SJCRH30 (cell line): ENCODE data around the gene NEDD4L. TPM values are rescaled to one million over a fixed set of nuclear protein-coding genes. Genes with fewer than 3 reads are reported as not detected.

Experiments used
- DNase-seq, 2 experiments: peaks; one replicate each; pipeline ENCODE4 v3.0.0-alpha.2; 2015 to 2020
- H3K27ac ChIP-seq: fragments of 250-450 bp; sonication (Bioruptor Pico); 2 replicates; pipeline ENCODE4 v1.5.1; 2020; ENCODE audit warnings: mild to moderate bottlenecking, moderate library complexity
- H3K27me3 ChIP-seq: fragments of 250-450 bp; sonication (Bioruptor Pico); 2 replicates; pipeline ENCODE4 v1.5.1; 2020; ENCODE audit warnings: mild to moderate bottlenecking, moderate library complexity
- H3K36me3 ChIP-seq: fragments of 250-450 bp; sonication (Bioruptor Pico); 2 replicates; pipeline ENCODE4 v1.5.1; 2020; ENCODE audit warnings: mild to moderate bottlenecking, moderate library complexity
- H3K4me1 ChIP-seq: fragments of 250-450 bp; sonication (Bioruptor Pico); 2 replicates; pipeline ENCODE4 v1.5.1; 2020; ENCODE audit warnings: mild to moderate bottlenecking, moderate library complexity
- H3K4me3 ChIP-seq: fragments of 250-450 bp; sonication (Bioruptor Pico); 2 replicates; pipeline ENCODE4 v1.5.1; 2020; ENCODE audit warnings: mild to moderate bottlenecking, moderate library complexity
- H3K9me3 ChIP-seq: fragments of 250-450 bp; sonication (Bioruptor Pico); replicated peaks from 2 replicates; pipeline ENCODE4 v1.5.1; 2020; ENCODE audit warnings: mild to moderate bottlenecking, moderate library complexity
- total RNA-seq: library from RNA; depleted of rRNA; stranded (reverse); fragments of >200 nt; shearing (Covaris generic); gene quantifications from 2 replicates; pipeline ENCODE4 v1.2.3, GENCODE V29; 2014

The NEDD4L gene
- total RNA-seq, 1 experiment from 2014 or later: 29.3 TPM

DNA sequence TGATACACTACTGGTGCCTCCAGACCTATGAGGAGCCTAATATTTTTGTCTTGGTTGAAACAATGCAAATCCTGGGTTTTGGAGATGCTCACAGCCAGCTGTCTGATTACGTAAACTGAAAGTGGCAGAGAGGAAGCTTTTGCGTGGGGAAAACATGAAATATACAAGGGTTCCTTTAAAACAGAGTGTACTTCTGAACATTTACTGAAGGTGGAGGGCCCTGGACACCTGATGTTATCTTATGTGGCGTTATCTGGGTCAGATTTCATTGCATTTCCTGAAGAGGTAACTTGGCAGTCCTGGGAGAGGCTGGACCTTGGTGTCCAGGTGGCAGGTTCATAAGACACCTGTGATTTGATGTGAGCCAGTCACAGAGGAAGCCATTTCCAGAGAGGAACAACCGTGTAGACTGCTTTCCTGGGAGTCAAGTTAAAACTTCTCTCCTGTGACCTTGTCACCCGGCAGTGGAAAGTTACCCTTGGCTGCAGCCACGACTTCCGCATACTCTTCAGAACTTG, 105.0 kb downstream of the NEDD4L start:
- Histone ChIP-seq H3K27ac (no peak overlapping the region), H3K36me3 (no peaks in the 10 kb centered on the region), H3K27me3 (no peaks in the 10 kb centered on the region), H3K4me1 (no peaks in the 10 kb centered on the region), H3K4me3 (no peak overlapping the region), H3K9me3 (no peaks in the 10 kb centered on the region)
- no peak for DNase-seq

DNA sequence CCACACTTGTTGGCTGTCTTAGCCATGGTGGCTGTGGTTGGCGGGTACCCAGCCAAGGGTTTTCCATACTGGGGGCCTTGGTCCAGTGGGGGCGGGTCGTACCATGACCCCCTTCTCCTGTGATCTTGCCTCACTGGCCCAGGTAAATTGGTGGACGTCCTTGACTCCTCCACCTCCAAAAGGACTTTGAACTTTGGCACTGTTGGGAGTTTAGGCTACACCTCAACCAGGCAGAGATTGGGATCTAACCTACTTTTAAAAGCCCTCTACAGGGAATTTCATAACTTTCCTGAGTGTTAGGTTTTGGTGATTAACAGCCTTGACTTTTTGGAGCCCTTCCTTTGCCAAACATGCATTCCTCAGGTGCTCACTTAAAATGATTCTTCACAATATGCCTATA, 106.7 kb downstream of the NEDD4L start:
- H3K9me3 ChIP-seq: no peaks in the 10 kb centered on the region
- H3K36me3 ChIP-seq: no peaks in the 10 kb centered on the region
- H3K4me3 ChIP-seq: no peak overlapping the region
- H3K4me1 ChIP-seq: no peaks in the 10 kb centered on the region
- H3K27me3 ChIP-seq: no peaks in the 10 kb centered on the region
- DNase-seq: no peak
- H3K27ac ChIP-seq: no peak overlapping the region

DNA sequence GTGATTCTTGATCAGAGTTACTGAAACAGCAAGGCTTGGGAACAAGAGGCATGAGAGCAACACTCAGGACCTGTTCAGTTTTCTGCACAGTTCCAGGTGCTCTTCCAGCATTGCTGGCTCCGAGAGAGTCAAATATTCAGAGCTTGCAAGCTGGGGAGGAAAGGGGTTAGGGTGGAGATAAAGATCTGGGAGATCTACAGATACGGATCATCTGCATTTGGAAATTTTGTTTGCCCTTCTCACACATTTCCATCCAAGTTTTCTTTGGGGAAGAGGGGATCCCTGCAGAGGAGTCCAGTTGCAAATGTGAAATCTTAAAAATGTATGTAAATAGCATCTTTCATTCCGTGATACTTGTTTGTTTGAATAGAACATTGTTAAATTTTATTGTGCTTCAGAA, 108.2 kb downstream of the NEDD4L start:
- Histone ChIP-seq H3K4me1 (no peaks in the 10 kb centered on the region), H3K4me3 (no peak overlapping the region), H3K36me3 (no peaks in the 10 kb centered on the region), H3K27me3 (no peaks in the 10 kb centered on the region), H3K27ac (no peak overlapping the region), H3K9me3 (no peaks in the 10 kb centered on the region)
- no peak for DNase-seq

DNA sequence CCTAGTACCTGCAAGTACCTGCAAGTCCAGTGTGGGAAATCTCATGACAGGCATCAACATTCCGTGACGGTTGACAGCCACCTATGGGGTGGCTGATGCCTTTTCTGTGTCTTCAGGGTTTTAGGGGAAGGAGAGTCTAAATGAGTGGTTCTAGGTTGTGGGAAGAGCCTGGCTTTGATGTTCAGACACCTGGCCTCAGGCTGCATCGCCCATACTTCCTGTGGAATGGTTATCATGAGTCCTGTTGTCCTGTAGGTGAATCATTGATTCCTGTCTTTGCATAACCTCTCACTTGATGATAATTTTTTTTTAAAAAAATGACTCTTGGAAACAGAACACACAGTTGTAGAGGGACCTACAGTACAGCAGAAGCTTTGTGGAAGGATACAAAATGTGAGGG, 108.9 kb downstream of the NEDD4L start:
- no peaks in the 10 kb centered on the region for H3K36me3 ChIP-seq
- H3K27ac ChIP-seq: no peak overlapping the region
- no peaks in the 10 kb centered on the region for H3K4me1 ChIP-seq
- no peaks in the 10 kb centered on the region for H3K9me3 ChIP-seq
- no peaks in the 10 kb centered on the region for H3K27me3 ChIP-seq
- H3K4me3 ChIP-seq: no peak overlapping the region
- DNase-seq: no peak

DNA sequence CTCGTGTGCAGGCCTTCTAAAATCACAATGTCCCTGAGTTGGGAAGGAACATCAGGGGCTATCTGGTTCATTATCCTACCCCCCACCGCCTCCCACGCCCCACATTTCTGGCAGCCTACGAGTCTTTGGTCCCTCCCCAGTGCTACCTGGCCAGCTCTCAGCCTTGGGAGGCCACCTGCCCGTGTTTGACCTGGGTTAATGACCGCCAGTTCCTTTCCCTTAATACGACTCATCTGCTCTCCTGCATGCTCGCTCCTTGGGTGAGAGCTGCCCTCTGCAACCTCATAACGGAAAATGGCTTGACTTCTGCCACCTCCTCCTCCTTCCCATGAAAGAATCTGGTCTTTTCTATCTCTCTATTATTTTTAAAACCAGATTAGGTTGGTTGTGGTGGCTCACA, 112.5 kb downstream of the NEDD4L start:
- Histone ChIP-seq H3K4me3 (no peak overlapping the region), H3K36me3 (no peaks in the 10 kb centered on the region), H3K4me1 (peaks cover 7% of the 10 kb centered on the region; the same call in 1 of the 2 replicates), H3K27me3 (no peaks in the 10 kb centered on the region), H3K27ac (no peak overlapping the region), H3K9me3 (no peaks in the 10 kb centered on the region)
- DNase-seq: no peak

DNA sequence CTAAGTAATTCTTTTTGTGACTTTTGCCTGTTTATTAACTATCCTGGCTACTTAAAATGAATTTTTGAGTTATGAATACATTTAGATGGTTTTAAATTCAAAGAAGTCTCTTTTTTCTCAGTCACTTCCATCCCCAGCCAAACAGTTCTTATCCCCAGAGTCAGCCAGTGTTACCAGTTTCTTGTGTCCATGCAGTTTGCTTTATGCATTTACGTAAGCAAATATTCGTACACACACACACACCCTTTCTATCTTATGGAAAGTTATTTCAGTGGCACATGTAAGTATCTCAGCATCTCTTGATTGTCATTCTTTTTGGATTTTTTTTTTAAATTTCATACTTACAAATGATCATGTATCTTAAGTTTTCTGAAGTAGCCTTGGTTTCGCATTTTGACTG, 113.2 kb downstream of the NEDD4L start:
- Histone ChIP-seq H3K4me3 (no peak overlapping the region), H3K4me1 (peaks cover 7% of the 10 kb centered on the region; the same call in 1 of the 2 replicates), H3K27me3 (no peaks in the 10 kb centered on the region), H3K27ac (no peak overlapping the region), H3K9me3 (no peaks in the 10 kb centered on the region), H3K36me3 (no peaks in the 10 kb centered on the region)
- DNase-seq: no peak

DNA sequence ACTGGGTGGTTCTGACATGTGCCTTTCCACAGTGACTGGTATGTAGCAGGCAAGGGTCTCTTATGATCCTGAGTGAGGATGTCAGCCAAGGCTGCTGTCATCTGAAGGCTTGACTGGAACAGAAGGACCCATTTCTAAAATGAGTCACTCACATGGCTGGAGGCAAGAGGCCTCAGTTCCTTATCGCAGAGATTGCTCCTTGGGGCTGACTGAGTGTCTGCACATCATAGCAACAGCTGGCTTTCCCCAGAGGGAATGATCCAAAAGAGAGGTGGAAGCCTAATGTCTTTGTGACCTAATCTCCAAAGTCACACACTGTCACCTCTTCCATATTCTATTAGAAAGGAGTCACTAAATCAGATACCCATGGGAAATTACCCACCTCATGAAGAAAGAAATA, 114.0 kb downstream of the NEDD4L start:
- no peak for DNase-seq
- Histone ChIP-seq H3K27ac (no peak overlapping the region), H3K4me1 (peaks cover 7% of the 10 kb centered on the region; the same call in 1 of the 2 replicates), H3K27me3 (no peaks in the 10 kb centered on the region), H3K4me3 (no peak overlapping the region), H3K36me3 (no peaks in the 10 kb centered on the region), H3K9me3 (no peaks in the 10 kb centered on the region)

DNA sequence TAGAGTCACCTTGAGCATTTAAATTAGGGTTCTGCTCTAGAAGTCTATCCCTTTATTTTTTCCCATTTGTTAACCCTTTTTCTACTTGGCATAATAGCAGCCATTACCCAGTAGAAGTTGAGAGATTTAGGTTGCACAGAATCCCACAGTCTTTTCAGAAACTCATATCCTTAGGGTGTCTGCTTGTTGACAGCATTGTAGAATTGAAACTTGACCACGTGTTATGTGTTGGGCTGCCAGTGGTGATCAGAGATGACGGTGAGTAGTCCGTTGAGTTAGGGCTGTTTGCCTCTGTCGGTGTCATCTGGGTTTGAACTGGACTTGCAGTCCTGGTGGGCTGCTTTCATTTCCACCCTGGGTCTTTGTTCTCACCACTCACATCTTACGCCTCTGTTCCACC, 114.4 kb downstream of the NEDD4L start:
- Histone ChIP-seq H3K27me3 (no peaks in the 10 kb centered on the region), H3K27ac (no peak overlapping the region), H3K4me1 (peaks cover 7% of the 10 kb centered on the region; the same call in 1 of the 2 replicates), H3K4me3 (no peak overlapping the region), H3K9me3 (no peaks in the 10 kb centered on the region), H3K36me3 (no peaks in the 10 kb centered on the region)
- DNase-seq: no peak

DNA sequence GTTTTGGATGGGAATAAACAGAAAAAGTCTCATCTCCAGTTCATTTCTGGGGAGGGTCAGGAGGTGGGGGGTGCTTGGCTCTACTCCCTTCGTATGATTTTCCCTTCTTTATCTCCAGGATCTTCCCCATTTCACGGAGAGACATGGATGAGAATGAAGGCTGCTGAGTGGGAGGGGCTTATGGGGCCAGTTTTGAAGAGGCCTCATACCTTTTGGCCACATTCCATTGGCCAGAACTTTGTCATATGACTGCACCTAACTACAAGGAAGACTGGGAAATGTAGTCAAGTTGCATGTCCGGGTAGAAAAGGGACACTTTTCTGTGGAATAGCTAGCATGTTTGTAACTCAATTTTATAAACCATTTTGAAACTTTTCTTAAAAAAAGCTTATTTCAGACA, 117.6 kb downstream of the NEDD4L start:
- Histone ChIP-seq H3K9me3 (no peaks in the 10 kb centered on the region), H3K27ac (no peak overlapping the region), H3K36me3 (no peaks in the 10 kb centered on the region), H3K4me1 (peaks cover 7% of the 10 kb centered on the region; the same call in 1 of the 2 replicates), H3K4me3 (peak overlapping the region; percentile 39), H3K27me3 (no peaks in the 10 kb centered on the region)
- peak; percentile 80 to 87 for DNase-seq

DNA sequence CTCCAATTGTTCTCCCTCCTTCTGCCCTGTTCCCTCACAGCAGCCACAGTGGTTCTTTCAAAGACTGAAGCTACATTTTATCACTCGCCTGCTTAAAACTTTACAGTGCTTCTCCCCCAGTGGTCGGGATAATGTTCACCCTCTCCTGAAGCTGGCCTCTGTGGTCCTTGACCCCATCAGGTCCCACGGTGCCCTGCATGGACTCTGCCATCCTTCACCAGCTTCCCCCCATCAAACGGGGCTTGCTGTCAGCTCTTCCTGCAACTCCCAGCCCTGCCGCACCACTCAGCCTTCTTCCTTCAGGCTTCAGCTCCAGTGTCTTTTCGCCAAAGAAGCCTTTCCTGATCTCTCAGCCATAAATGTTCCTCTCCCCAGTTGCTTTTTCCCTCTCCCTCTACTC, 118.1 kb downstream of the NEDD4L start:
- H3K27ac ChIP-seq: no peak overlapping the region
- no peak for DNase-seq
- no peak overlapping the region for H3K4me3 ChIP-seq
- no peaks in the 10 kb centered on the region for H3K9me3 ChIP-seq
- H3K36me3 ChIP-seq: no peaks in the 10 kb centered on the region
- peaks cover 7% of the 10 kb centered on the region; the same call in 1 of the 2 replicates for H3K4me1 ChIP-seq
- no peaks in the 10 kb centered on the region for H3K27me3 ChIP-seq

DNA sequence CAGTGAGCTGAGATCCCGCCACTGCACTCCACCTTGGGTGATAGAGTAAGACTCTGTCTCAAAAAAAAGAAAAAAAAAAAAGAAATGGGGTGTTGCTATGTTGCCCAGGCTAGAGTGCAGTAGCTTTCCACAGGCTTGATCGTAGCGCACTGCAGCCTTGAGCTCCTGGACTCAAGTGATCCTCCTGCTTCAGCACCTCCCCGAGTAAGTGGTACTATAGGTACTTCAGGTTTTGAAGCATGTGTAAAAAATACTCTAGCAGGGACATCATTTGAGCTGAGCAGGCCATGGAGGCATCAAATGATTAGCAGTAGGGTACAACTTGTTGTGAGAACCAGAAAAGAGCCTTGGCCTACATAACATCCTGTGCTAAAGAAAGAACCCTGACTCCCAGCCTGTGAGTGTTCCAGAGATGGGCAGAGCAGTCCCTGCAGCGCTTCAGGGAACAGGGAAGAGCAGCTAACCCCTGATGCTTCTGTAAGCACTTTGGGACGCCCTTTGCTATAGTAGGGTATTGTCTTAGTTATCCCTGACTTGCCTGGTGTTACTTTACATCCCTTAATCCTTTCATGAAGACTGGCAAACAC, 119.1 kb downstream of the NEDD4L start:
- DNase-seq: no peak
- H3K27me3 ChIP-seq: no peaks in the 10 kb centered on the region

DNA sequence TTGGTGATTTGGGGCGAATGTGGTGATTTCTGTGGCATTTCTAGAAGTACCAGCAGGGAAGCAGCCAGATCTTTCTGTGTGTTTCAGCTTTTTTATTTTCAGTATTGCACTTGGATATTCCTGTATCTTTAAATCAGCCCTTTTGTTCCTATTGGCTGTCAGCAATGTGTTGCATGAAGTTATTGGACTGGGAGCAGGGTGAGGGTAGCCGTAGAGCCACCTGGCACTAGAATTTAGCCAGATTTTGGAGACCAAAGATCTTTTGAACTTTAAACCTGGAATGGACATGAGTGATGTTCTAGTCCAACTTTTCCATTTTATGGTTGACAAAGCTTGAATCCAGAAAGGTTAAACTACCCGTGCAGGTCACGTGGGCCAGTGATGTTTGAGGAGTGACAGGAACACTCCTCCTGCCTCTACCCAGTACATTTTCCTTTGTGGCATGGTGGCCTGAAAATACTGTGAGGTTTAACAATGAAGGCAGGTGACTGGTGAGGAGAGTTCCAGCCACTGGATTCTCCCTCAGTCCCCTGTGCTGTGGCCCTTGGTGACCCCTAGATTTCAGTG, 122.3 kb downstream of the NEDD4L start:
- Histone ChIP-seq H3K4me1 (no peaks in the 10 kb centered on the region), H3K36me3 (no peaks in the 10 kb centered on the region), H3K27ac (no peak overlapping the region), H3K9me3 (no peaks in the 10 kb centered on the region), H3K27me3 (no peaks in the 10 kb centered on the region), H3K4me3 (no peak overlapping the region)
- no peak for DNase-seq

More for the DNA sequence above, 119.1 kb downstream of the NEDD4L start:
- H3K27ac ChIP-seq: no peak overlapping the region
- no peaks in the 10 kb centered on the region for H3K9me3 ChIP-seq
- peaks cover 7% of the 10 kb centered on the region; the same call in 1 of the 2 replicates for H3K4me1 ChIP-seq
- no peak overlapping the region for H3K4me3 ChIP-seq
- H3K36me3 ChIP-seq: no peaks in the 10 kb centered on the region

DNA sequence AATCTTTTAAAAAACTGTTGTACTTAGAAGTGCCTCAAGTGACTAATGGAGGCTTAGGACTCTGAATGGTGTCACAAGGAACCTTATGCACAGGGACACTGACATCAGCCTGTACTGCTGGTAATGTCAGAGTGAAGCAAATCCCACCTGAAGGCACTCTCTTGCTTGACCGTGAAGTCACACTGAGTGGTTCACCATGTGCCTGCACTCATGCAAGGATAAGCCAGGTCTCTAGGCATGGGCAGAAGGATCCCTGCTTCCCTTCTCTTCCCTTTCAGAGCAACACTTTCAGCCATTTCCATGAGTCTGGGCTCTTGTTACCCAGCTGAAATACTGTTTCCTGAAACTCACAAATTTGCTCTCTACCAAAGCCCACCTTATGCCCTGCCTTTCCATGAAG, 123.0 kb downstream of the NEDD4L start:
- Histone ChIP-seq H3K27ac (no peak overlapping the region), H3K36me3 (no peaks in the 10 kb centered on the region), H3K27me3 (no peaks in the 10 kb centered on the region), H3K4me3 (no peak overlapping the region), H3K4me1 (no peaks in the 10 kb centered on the region), H3K9me3 (no peaks in the 10 kb centered on the region)
- DNase-seq: no peak

DNA sequence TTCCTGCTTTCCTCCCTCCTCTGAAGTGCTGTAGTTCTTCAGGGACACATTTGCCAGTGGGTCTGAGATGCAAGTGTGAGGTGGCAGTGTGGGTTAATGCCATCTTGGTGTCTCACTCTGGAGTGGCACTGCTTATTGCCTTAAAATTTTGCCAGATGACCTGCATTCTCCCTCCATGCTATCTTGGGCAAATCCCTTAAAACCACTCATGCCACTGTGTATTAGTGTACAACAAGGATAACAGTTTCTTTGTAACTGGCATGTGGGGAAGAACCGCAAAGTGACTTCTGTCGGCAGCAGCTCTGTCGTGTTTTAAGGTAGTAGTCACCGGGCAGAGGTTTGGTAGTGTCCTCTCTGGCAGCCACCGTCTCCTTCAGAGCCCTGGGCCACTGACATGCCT, 124.2 kb downstream of the NEDD4L start:
- Histone ChIP-seq H3K9me3 (no peaks in the 10 kb centered on the region), H3K27ac (no peak overlapping the region), H3K4me3 (no peak overlapping the region), H3K36me3 (no peaks in the 10 kb centered on the region), H3K4me1 (no peaks in the 10 kb centered on the region), H3K27me3 (no peaks in the 10 kb centered on the region)
- no peak for DNase-seq

DNA sequence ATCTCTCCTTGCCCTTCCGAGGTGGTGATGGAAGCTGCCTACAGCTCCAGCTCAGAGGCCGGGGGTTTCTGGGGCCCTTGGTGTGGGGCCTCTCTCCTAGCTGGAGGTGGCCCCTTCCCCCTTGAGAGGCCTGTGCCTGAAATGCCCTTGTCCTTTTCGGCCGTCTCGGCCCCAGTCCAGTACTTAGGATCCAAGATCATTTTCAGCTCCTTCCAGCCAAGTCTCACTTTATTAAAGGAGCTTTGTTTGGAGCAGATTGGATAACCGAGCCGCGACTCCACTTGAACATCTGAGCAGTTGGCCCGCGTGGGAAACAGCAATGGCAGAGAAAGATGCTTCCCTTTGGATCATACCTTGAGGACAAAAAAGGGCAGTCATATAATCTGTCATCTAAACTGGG, 125.0 kb downstream of the NEDD4L start:
- Histone ChIP-seq H3K9me3 (no peaks in the 10 kb centered on the region), H3K4me1 (no peaks in the 10 kb centered on the region), H3K27ac (no peak overlapping the region), H3K27me3 (no peaks in the 10 kb centered on the region), H3K4me3 (no peak overlapping the region), H3K36me3 (no peaks in the 10 kb centered on the region)
- DNase-seq: no peak

DNA sequence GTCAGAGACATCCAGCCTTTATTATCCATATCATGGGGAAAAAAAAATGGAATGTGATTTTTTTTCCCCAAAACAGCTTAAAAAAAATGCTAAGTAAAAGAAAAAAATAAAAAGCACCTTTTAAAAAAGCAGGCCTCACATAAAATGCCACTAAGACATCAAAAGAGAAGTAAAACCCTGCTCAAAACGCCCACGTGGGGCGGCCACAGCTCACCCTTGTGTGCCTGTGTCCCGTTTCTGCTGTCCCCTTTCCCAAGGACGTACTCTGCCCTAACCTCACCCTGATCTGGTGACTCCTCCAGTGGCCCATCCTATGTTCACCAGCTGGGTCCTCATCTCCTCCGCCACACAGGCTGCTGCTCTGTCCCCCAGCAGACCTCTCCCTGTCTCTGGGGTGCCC, 125.4 kb downstream of the NEDD4L start:
- no peak overlapping the region for H3K4me3 ChIP-seq
- H3K9me3 ChIP-seq: no peaks in the 10 kb centered on the region
- no peak for DNase-seq
- no peaks in the 10 kb centered on the region for H3K4me1 ChIP-seq
- H3K36me3 ChIP-seq: no peaks in the 10 kb centered on the region
- no peak overlapping the region for H3K27ac ChIP-seq
- H3K27me3 ChIP-seq: no peaks in the 10 kb centered on the region
